OCI-LY1 (cell line): ENCODE data around the gene SNED1.

Source experiments
- H2AFZ ChIP-seq: fragments of 200-600 bp; sonication (generic), shearing (Covaris generic); 2 replicates; pipeline ENCODE4 v1.6.0; 2014; ENCODE audit warnings: antibody characterized with exemption, mild to moderate bottlenecking, low read length
- H3F3A ChIP-seq: fragments of 200-600 bp; sonication (generic), shearing (Covaris generic); 2 replicates; pipeline ENCODE4 v1.6.0; 2014; ENCODE audit warnings: mild to moderate bottlenecking, antibody characterized with exemption, low read length, moderate library complexity; ENCODE audit not compliant: insufficient read depth
- H3K27ac ChIP-seq: fragments of 200-600 bp; sonication (generic); 2 replicates; pipeline ENCODE4 v1.5.1; 2014; ENCODE audit warnings: low read length, mixed run types, mild to moderate bottlenecking, low read depth; ENCODE audit not compliant: poor library complexity, severe bottlenecking
- H3K27me3 ChIP-seq: fragments of 200-600 bp; sonication (generic); 2 replicates; pipeline ENCODE4 v1.6.0; 2014; ENCODE audit warnings: antibody characterized with exemption, mild to moderate bottlenecking, low read length, moderate library complexity; ENCODE audit not compliant: insufficient read depth
- H3K36me3 ChIP-seq: fragments of 200-600 bp; sonication (generic); 2 replicates; pipeline ENCODE4 v1.6.1; 2014; ENCODE audit warnings: mild to moderate bottlenecking, antibody characterized with exemption, low read length, moderate library complexity, mixed read lengths; ENCODE audit not compliant: insufficient read depth
- H3K4me1 ChIP-seq: fragments of 200-600 bp; sonication (generic); 2 replicates; pipeline ENCODE4 v1.5.1; 2014; ENCODE audit warnings: mild to moderate bottlenecking, low read length, moderate library complexity; ENCODE audit not compliant: insufficient read depth, severe bottlenecking
- H3K4me2 ChIP-seq: fragments of 200-600 bp; sonication (generic), shearing (Covaris generic); 2 replicates; pipeline ENCODE4 v1.6.1; 2014; ENCODE audit warnings: low read length
- H3K4me3 ChIP-seq: fragments of 200-600 bp; sonication (generic); 2 replicates; pipeline ENCODE4 v1.5.1; 2014; ENCODE audit warnings: low read length, low read depth, mild to moderate bottlenecking, mixed read lengths; ENCODE audit not compliant: poor library complexity, severe bottlenecking
- H3K79me2 ChIP-seq: fragments of 200-600 bp; shearing (Covaris generic); 2 replicates; pipeline ENCODE4 v1.6.1; 2016; ENCODE audit warnings: mixed run types, low read length, mixed read lengths; ENCODE audit not compliant: insufficient read depth
- H3K9ac ChIP-seq: fragments of 200-600 bp; sonication (generic), shearing (Covaris generic); 2 replicates; pipeline ENCODE4 v1.6.1; 2014; ENCODE audit warnings: mild to moderate bottlenecking, low read length, mixed read lengths
- H3K9me2 ChIP-seq: fragments of 200-600 bp; sonication (generic), shearing (Covaris generic); 2 replicates; pipeline ENCODE4 v1.6.1; 2014; ENCODE audit warnings: low read depth, mild to moderate bottlenecking, low read length, mixed read lengths
- H3K9me3 ChIP-seq: fragments of 200-600 bp; shearing (Covaris generic); 2 replicates; pipeline ENCODE4 v1.6.1; 2014; ENCODE audit warnings: low read length, mixed read lengths
- H4K20me1 ChIP-seq: fragments of 200-600 bp; sonication (generic), shearing (Covaris generic); 2 replicates; pipeline ENCODE4 v1.6.0; 2016; ENCODE audit warnings: mild to moderate bottlenecking, low read length; ENCODE audit not compliant: insufficient read depth
- EZH2 ChIP-seq: fragments of 200-600 bp; sonication (generic), shearing (Covaris generic); IDR thresholded peaks from 2 replicates; pipeline ENCODE4 v1.8.0; 2017; ENCODE audit warnings: borderline replicate concordance, mixed run types, mild to moderate bottlenecking, antibody characterized with exemption, low read length, moderate library complexity, mixed read lengths
- TF ChIP-seq, protein P1 (sequence below): fragments of 200-600 bp; sonication (generic), shearing (Covaris generic); IDR thresholded peaks from 2 replicates; pipeline ENCODE4 v1.5.1; 2017; ENCODE audit warnings: mild to moderate bottlenecking, antibody characterized with exemption, low read length, moderate library complexity, mixed read lengths

SNED1 gene

DNA sequence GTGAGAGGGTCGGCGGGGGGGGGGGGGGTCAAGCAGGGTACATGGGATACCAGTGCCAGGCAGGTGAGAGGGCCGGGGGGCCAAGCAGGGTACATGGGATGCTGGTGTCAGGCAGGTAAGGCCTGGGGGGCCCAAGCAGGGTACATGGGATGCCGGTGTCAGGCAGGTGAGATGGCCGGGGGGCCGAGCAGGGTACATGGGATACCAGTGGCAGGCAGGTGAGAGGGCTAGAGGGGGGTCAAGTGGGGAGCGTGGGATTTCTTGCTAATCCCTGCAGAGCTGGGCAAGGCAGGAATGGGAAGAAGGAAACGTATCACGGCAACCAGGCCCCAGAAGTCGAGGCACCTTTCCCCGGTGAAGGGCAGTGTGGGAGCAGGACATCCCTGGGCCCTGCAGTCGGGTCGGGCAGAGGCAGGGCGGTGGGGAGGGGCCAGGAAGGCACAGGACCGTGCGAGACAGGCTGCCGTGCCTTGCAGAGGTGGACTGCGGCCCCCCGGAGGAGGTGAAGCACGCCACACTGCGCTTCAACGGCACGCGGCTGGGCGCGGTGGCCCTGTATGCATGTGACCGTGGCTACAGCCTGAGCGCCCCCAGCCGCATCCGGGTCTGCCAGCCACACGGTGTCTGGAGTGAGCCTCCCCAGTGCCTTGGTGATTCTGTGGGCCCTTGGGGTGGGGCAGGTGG is 54.4 kb downstream of the SNED1 start:
- Histone ChIP-seq H3K79me2 (no peaks in the 10 kb centered on the region), H3K9ac (no peak overlapping the region), H3K27me3 (no peaks in the 10 kb centered on the region), H3F3A (no peaks in the 10 kb centered on the region), H3K9me2 (no peaks in the 10 kb centered on the region), H3K4me3 (no peak overlapping the region), H3K36me3 (no peaks in the 10 kb centered on the region), H3K9me3 (no peaks in the 10 kb centered on the region), H3K4me2 (no peak overlapping the region), H3K4me1 (no peaks in the 10 kb centered on the region), H4K20me1 (no peaks in the 10 kb centered on the region), H3K27ac (no peak overlapping the region), H2AFZ (no peak overlapping the region)
- TF ChIP-seq EZH2 = no peak
- TF ChIP-seq, protein P1, sequence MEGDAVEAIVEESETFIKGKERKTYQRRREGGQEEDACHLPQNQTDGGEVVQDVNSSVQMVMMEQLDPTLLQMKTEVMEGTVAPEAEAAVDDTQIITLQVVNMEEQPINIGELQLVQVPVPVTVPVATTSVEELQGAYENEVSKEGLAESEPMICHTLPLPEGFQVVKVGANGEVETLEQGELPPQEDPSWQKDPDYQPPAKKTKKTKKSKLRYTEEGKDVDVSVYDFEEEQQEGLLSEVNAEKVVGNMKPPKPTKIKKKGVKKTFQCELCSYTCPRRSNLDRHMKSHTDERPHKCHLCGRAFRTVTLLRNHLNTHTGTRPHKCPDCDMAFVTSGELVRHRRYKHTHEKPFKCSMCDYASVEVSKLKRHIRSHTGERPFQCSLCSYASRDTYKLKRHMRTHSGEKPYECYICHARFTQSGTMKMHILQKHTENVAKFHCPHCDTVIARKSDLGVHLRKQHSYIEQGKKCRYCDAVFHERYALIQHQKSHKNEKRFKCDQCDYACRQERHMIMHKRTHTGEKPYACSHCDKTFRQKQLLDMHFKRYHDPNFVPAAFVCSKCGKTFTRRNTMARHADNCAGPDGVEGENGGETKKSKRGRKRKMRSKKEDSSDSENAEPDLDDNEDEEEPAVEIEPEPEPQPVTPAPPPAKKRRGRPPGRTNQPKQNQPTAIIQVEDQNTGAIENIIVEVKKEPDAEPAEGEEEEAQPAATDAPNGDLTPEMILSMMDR = no peak

DNA sequence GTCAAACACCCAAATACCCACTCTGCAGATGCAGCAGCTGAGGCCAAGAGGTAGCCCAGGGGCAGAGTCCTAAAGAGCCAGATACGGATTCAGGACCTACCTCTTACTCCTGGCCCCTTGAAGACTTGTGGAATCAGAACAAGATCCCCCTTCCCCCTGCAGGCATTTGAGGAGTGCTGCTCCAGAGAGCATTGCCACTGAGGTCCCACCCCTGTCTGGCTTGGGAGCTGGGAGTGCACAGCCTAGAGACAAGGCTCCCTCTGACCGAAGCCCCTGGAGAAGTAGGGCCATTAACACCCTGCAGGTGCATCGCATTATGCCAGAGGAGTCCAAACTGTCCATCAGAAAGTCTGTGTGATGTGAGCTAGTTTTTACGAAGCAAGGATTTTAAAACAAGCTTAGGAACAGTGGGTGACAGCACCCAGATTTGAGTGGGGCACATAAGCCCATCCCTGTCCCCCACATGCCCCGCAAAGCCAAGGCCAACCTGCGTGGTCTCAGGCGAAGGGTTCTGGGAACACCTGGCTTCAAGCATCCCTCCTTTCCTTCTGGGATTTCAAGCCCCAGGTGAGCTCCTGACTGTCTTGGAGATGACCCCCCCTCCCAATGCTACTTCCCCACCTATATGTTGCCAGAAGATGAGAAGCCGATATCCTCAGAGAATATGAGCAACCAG is 55.3 kb downstream of the SNED1 start:
- Histone ChIP-seq H3K9me2 (no peaks in the 10 kb centered on the region), H3K79me2 (no peaks in the 10 kb centered on the region), H3F3A (no peaks in the 10 kb centered on the region), H3K9ac (no peak overlapping the region), H3K4me2 (no peak overlapping the region), H3K27ac (no peak overlapping the region), H3K27me3 (no peaks in the 10 kb centered on the region), H3K9me3 (no peaks in the 10 kb centered on the region), H3K36me3 (no peaks in the 10 kb centered on the region), H3K4me3 (no peak overlapping the region), H3K4me1 (no peaks in the 10 kb centered on the region), H4K20me1 (no peaks in the 10 kb centered on the region), H2AFZ (no peak overlapping the region)
- TF ChIP-seq, protein P1 = no peak
- TF ChIP-seq EZH2 = no peak

DNA sequence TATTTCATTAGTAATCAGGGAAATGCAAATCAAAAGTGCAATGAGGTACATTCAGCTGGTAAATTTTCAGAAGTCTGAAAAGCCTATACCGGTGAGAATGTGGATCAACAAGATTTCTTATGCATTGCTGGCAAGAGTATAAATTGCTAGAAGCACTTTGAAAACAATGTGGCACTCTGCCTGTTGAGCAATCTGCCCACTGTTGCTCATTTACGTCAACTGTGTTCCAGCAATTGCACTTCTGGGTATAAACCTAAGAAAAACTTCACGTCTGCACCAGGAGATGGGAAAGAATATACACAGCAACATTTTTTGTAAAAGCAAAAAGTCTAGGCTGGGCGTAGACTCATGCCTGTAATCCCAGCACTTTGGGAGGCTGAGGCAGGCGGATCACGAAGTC is 62.9 kb downstream of the SNED1 start:
- Histone ChIP-seq H3K36me3 (no peaks in the 10 kb centered on the region), H3K27me3 (no peaks in the 10 kb centered on the region), H3K4me1 (no peaks in the 10 kb centered on the region), H3K9me3 (no peaks in the 10 kb centered on the region), H3F3A (0 out of 2 replicates have a peak, but pooled peaks cover 4% of the 10 kb centered on the region), H3K9me2 (no peaks in the 10 kb centered on the region), H3K4me2 (no peak overlapping the region), H3K4me3 (no peak overlapping the region), H3K79me2 (no peaks in the 10 kb centered on the region), H3K27ac (no peak overlapping the region), H3K9ac (no peak overlapping the region), H4K20me1 (no peaks in the 10 kb centered on the region), H2AFZ (no peak overlapping the region)
- TF ChIP-seq EZH2 = no peak
- TF ChIP-seq, protein P1 = no peak
